SU-DHL-6 (cell line): ENCODE data around the gene MMP8.

Source experiments
- EZH2phosphoT487 ChIP-seq: fragments of 200-600 bp; sonication (generic), shearing (Covaris generic); conservative IDR thresholded peaks from 2 replicates; pipeline ENCODE4 v1.6.1; 2018; ENCODE audit warnings: mild to moderate bottlenecking, antibody characterized with exemption, low read length, moderate library complexity, mixed read lengths
- TF ChIP-seq, protein P1 (sequence below): fragments of 200-600 bp; sonication (generic); IDR thresholded peaks from one replicate; pipeline ENCODE4 v1.5.1; 2017; ENCODE audit warnings: antibody characterized with exemption, mild to moderate bottlenecking, low read length, moderate library complexity; ENCODE audit not compliant: insufficient read depth, poor library complexity, severe bottlenecking

DNA sequence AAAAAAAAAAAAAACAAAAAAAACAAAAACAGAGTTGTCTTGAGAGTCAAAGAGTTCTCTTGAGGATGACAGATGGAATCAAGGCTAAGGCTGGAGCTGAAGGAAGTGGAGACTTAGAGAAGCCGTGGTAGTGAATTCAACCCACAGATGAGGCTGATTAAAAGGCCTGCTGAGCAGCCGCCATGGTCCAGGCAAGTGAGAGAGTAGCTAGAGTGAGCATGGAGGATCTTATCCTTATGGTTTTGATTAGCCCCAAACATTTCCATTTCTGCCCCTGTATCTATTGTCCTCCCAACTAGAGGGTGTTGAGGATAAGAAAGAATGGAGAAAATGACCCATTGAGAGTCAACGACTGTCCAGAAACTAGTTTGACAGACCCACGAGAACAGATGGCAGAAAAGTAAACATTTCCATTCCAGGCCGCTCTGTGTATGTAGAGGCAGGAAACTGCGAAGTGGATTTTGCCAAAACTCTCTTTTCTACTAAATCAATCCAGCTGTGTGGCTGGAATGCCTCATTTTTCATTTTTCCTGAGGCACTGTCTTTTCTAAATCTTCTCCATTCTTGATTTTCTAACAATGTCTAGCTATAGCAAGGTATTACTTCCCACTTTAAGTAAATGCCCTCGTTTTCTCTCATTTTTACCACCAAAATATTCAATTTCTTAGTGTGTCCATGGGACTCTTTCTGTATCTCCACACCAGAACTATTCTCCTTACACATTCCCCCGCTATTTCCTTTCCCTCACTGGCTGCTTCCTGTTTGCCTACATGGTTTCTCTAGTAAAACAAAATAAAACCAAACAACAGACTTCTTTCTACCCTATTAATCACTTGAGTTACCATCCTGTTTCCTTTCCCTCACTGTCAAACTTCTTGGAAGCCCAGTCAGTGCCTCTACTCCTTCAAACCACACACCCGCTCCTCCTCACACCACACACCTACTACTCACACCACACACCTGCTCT, 5.4 kb upstream of the MMP8 start:
- TF ChIP-seq, protein P1, sequence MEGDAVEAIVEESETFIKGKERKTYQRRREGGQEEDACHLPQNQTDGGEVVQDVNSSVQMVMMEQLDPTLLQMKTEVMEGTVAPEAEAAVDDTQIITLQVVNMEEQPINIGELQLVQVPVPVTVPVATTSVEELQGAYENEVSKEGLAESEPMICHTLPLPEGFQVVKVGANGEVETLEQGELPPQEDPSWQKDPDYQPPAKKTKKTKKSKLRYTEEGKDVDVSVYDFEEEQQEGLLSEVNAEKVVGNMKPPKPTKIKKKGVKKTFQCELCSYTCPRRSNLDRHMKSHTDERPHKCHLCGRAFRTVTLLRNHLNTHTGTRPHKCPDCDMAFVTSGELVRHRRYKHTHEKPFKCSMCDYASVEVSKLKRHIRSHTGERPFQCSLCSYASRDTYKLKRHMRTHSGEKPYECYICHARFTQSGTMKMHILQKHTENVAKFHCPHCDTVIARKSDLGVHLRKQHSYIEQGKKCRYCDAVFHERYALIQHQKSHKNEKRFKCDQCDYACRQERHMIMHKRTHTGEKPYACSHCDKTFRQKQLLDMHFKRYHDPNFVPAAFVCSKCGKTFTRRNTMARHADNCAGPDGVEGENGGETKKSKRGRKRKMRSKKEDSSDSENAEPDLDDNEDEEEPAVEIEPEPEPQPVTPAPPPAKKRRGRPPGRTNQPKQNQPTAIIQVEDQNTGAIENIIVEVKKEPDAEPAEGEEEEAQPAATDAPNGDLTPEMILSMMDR = no peak
- TF ChIP-seq EZH2phosphoT487 = no peak
